Activated CD4-positive, CD25-positive, alpha-beta regulatory T cell (primary cell): ENCODE data around the gene PLSCR1.
"Not testable (repeated sequence)": the region's sequence is repeated elsewhere in the genome, so short reads cannot be mapped to it uniquely, and the experiment has no call there.

Experiments used
- DNase-seq, 4 experiments: peaks; one replicate each; lab custom pipeline; 2025; lab: John Stamatoyannopoulos, UW

Gene PLSCR1

DNA sequence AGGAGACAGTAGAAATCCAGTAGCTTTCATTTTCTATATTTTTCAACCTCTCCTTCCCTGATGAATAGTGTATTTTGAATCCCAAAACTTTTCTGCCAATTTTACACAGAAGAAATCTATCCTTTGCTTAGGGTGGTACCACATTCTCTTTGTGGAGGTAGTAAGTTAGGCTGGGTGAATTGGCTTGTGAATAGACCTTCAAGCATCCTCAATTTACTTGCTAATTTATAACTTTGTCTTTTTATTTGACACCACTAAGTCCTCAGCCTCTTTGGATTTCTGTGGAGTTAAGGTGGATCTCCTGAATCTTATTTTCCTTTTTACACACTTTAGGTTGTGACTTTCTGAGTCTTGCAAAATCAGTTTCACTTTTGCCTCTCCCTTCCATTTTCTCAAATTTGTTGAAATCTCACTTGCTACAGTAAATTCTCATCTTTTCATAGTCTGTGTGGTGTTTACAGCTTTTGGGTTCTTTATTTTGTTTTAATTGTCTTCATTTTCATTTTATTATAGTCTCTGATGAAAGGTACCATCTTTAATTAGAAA, 5.7 kb upstream of the PLSCR1 start:
- no peak for DNase-seq

- DNase-seq: no peak
Measured at GRCh38 chr3:146547235-146547835, 2.9 kb upstream of the PLSCR1 start.

GRCh38 chr3:146546366-146546965, 2.1 kb upstream of the PLSCR1 start:
- no peak for DNase-seq

- DNase-seq: no peak
Measured at GRCh38 chr3:146544929-146545528, 622 bp upstream of the PLSCR1 start.

DNA sequence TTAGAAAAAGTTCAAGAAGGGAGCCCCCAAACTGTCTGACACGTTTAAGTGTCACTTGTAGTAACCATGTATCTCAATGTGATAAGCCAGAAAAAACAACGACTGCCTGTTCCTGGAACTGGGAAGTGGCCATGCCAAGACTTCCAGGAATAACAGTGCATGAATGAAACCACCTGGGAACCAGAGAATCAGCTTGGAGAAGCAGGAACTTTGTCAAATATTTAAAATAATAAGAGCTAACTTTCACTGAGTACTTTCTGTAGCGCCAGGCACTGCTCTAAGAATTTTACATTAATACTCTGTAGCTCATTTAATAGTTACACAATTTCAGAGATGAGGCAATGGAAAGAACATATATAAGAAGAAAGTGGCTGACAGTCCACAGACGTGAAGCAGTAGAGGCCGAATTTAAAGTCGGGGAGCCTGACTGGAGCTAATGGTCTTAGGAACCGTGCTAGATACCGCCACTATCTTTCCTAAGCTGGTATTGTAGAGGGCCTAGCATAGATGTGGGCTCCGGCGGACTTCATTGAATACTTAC, 876 bp downstream of the PLSCR1 start:
- no peak for DNase-seq

DNA sequence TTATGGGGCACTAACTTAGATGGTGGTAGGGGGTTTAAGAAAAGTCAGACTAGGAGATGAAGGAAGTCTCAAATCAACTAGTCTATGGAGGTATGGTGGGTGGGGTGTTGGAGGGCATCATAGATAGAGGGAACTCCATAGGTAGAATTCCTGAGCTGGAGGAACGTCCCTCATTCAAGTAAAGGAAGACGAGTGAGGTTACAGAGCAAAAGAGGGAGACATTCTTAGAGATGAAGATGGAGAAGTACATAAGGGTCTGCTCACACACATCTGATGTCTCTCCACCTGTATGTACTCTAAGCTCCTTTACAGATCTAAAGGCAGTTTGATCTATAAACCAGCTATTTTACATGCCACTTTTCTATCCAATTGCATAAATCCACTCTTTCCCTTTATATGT, 1.4 kb downstream of the PLSCR1 start:
- no peak for DNase-seq

DNA sequence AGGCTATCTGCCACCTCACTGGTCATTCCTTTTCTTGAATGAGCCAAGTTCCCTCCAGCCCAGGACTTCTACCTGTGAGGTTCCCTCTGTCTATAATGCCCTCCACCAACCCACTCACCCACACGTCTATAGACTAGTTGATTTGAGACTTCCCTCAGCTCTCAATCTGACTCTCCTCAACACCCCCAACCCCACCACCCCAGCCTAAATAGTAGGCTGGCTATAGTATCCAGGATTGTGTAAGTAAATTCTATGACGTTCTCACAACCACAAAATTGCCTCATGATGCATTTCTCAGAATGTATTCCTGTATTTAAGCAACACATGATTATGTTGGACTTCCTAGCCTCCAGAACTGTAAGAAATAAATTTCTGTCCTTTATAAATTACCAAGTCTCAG, 2.2 kb downstream of the PLSCR1 start:
- DNase-seq: no peak

DNA sequence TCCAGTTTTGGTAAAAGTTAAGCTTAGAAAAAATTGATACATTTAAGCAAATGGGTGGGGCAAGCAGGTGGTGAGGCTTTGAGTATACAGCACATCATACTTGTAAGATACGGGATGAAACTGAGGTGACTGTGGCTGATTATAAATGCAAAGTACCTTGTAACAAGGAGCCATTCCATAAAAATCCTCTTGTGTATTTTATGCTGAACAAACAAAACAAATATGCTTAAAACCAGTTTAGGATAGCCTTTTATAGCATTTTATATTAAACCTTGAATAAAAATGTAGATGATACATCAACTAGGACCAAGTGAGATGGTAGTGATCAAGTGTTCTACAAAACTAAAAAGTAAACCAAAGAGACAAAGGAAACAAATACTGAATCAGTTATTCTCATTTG, 3.4 kb downstream of the PLSCR1 start:
- no peak for DNase-seq

- DNase-seq: no peak
Measured at GRCh38 chr3:146540236-146540635, 4.2 kb downstream of the PLSCR1 start.

GRCh38 chr3:146539315-146539714, 5.1 kb downstream of the PLSCR1 start:
- no peak for DNase-seq

DNA sequence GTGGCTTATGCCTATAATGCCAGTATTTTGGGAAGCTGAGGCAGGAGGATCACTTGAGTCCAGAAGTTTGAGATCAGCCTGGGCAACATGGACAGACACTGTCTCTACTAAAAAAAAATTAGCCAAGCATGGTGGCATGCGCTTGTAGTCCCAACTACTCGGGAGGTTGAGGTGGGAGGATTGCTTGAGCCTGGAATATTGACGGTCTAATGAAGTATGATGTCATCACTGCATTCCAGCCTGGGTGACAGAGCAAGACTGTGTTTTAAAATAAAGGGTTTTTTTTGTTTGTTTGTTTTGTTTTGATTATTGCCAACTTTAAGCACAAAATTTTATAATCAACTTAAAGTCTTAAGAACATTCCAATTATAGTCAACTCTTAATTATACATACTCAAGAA, 6.8 kb downstream of the PLSCR1 start:
- DNase-seq: no peak

DNA sequence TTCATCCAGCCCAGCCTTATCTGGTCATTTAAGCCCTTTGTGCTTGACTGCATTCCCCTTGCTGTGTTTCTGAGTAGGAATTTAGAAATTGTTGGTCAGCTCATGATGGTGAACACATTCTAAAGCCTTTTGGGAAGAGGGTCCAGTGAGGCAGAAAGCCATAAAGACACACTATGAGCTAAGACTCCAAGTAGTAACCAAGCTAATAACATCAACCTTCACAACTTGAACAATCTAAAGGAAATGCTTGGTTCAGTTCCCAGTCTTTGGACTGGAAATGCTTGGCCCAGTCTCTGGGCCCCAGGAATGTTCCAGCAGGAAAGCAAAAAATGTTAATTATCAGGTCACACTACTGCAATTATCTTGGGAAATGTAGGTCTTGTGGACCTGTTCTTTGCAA, 7.7 kb downstream of the PLSCR1 start:
- DNase-seq: no peak

DNA sequence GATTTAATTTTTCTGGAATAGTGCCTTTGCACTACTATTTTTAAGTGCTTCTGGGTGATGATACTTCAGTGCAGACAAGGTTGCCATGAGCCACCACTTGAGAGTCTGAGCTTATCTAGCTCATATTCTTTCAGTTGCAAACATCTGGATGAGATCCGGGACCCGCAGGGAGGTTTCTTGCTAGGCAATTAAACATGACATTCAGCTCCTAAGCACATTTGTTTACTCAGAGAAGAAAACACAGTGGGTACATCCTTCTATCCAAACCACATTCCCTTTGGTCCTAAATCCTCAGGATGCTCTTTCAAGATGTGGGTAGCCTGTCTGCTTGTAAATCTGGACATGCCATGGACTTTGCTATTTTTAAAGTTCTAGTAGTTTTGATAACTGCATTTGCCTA, 12.0 kb downstream of the PLSCR1 start:
- DNase-seq: no peak

GRCh38 chr3:146530609-146531008, 13.8 kb downstream of the PLSCR1 start:
- DNase-seq: no peak

GRCh38 chr3:146529021-146529420, 15.4 kb downstream of the PLSCR1 start:
- DNase-seq: no peak

DNA sequence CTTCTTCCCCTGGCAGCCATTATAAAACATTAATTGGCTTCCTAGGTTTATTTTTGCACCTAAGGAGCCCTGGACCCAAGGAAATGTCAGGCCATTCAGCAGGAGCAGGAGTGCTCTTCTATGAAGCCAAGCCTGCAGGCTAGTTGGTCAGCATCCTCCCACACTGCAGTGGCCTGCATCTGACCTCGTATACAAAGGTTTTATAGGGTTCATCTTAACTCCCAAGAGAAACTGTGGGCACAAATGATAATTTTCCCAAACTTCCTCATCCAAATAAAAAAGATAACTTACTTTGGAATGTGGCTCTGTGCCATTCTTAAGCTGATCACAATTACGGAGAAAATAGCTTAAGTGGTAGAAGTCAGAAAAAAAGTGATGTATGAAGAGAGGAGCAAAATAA, 19.4 kb downstream of the PLSCR1 start:
- no peak for DNase-seq

- no peak for DNase-seq
Measured at GRCh38 chr3:146523531-146523930, 20.9 kb downstream of the PLSCR1 start.

DNA sequence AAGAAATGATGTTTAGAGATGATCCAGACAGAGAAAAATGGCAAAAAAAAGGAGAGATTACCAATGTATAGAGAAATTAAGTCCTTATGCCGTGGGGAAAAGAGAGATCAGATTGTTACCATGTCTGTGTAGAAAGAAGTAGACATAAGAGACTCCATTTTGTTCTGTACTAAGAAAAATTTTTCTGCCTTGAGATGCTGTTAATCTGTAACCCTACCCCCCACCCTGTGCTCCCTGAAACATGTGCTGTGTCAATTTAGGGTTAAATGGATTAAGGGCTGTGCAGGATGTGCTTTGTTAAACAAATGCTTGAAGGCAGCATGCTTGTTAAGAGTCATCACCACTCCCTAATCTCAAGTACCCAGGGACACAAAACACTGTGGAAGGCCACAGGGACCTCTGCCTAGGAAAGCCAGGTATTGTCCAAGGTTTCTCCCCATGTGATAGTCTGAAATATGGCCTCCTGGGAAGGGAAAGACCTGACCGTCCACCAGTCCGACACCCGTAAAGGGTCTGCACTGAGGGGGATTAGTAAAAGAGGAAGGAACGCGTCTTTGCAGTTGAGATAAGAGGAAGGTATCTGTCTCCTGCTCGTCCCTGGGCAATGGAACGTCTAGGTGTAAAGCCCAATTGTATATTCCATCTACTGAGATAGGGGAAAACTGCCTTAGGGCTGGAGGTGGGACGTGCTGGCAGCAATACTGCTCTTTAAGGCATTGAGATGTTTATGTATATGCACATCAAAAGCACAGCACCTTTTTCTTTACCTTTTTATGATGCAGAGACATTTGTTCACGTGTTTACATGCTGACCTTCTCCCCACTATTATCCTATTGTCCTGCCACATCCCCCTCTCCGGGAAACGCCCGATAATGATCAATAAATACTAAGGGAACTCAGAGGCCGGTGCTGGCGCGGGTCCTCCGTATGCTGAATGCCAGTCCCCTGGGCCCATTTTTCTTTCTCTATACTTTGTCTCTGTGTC, 21.9 kb downstream of the PLSCR1 start:
- DNase-seq: not testable (repeated sequence)

- DNase-seq: no peak
Measured at GRCh38 chr3:146521394-146521793, 23.0 kb downstream of the PLSCR1 start.

GRCh38 chr3:146519810-146520209, 24.6 kb downstream of the PLSCR1 start:
- no peak for DNase-seq

- DNase-seq: no peak
Measured at GRCh38 chr3:146517684-146518435, 26.5 kb downstream of the PLSCR1 start.
